ENCODE measurements around the gene SLC7A7. TPM values are rescaled to one million over a fixed set of nuclear protein-coding genes. Genes with fewer than 3 reads are reported as not detected.

The SLC7A7 gene
- total and polyA plus RNA-seq, 10 of the 15 experiments (the other 5 are each of a cell fraction or from before 2014, with no cell fraction given), result 27.8 to 79.2 (median 50.8) TPM

DNA sequence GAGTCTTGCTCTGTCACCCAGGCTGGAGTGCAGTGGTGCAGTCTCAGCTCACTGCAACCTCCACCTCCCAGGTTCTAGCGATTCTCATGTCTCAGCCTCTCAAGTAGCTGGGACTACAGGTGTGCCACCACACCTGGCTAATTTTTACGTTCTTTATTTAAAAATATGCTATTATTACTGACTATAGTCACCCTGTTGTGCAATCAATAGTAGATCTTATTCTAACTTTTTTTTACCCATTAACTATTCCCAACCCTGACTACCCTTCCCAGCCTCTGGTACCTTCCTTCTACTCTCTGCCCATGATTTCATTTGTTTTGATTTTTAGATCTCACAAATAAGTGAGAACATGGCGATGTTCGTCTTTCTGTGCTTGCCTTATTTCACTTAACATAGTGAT, 46.3 kb downstream of the SLC7A7 start (continued):
- TF ChIP-seq, protein P1, sequence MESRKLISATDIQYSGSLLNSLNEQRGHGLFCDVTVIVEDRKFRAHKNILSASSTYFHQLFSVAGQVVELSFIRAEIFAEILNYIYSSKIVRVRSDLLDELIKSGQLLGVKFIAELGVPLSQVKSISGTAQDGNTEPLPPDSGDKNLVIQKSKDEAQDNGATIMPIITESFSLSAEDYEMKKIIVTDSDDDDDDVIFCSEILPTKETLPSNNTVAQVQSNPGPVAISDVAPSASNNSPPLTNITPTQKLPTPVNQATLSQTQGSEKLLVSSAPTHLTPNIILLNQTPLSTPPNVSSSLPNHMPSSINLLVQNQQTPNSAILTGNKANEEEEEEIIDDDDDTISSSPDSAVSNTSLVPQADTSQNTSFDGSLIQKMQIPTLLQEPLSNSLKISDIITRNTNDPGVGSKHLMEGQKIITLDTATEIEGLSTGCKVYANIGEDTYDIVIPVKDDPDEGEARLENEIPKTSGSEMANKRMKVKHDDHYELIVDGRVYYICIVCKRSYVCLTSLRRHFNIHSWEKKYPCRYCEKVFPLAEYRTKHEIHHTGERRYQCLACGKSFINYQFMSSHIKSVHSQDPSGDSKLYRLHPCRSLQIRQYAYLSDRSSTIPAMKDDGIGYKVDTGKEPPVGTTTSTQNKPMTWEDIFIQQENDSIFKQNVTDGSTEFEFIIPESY (IDR thresholded peaks at IDR 0.05), result no peak
- TF ChIP-seq POLR2AphosphoS5 (IDR thresholded peaks at IDR 0.05; ENCODE audit: low read length) (no peak), CBX5 (IDR thresholded peaks at IDR 0.05; ENCODE audit: low read depth) (no peak), CHD2 (IDR thresholded peaks at IDR 0.05; ENCODE audit: borderline replicate concordance, low read depth, low read length) (no peak)

DNA sequence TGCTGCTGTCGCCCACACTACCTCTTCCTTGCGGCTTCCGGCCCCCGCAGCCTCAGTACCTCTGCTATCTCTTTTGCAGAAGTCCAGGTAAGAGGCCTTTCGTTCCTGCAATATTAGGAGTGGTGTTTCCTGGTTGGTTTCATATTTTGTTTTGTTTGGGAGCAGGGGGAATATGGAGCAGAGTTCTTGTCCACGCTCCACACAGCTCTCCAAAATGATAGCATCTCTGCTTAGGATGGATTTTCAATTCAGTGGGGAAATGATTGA, 48.0 kb downstream of the SLC7A7 start:
- peak overlapping the region; percentile 91 for H3K4me3 ChIP-seq
- WGBS (ENCODE audit: insufficient coverage, insufficient replicate concordance, low lambda C conversion rate, missing lambda C conversion rate), result 2% methylated on average over 6 of the region's 6 CpGs
- in situ Hi-C loops (cut with MboI), result no loop called here
- no peaks in the 10 kb centered on the region for H3K9me3 ChIP-seq (replicated peaks; ENCODE audit: control insufficient read depth, insufficient read depth, low read length)
- ChIA-PET RAD21 (ENCODE audit: unreplicated experiment) (interaction anchor here (0.6 to 4.5 kb wide), 12 partner anchors 18 to 160 kb away, joined by 3 to 31 read pairs (median 6); no protein-coding TSS in a partner anchor), CTCF (interaction anchor here (1.1 to 5.5 kb wide), 11 partner anchors 10 to 197 kb away, joined by 4 to 36 read pairs (median 9); partner anchors contain the start of gene LRP10), POLR2A (interaction anchor here (0.9 to 1.9 kb wide), 8 partner anchors 14 to 207 kb away, joined by 3 to 10 read pairs (median 4); partner anchors contain the start of genes DAD1 and SLC7A7), SMC1A (ENCODE audit: uncharacterized antibody, unreplicated experiment) (interaction anchor here (1.0 to 5.4 kb wide), 12 partner anchors 16 to 383 kb away, joined by 4 to 51 read pairs (median 8); no protein-coding TSS in a partner anchor)
- peak overlapping the region; percentile 97 for H3K9ac ChIP-seq (ENCODE audit: control insufficient read depth, insufficient read depth, low read length)
- H3K4me1 ChIP-seq (ENCODE audit: control insufficient read depth, insufficient read depth, low read length), result no peaks in the 10 kb centered on the region; the same call in 1 of the 2 replicates
- no peaks in the 10 kb centered on the region for H4K20me1 ChIP-seq (ENCODE audit: control insufficient read depth, insufficient read depth)
- peaks cover 22 to 29% of the 10 kb centered on the region in 2 experiments for H3K36me3 ChIP-seq (ENCODE audit: control insufficient read depth in 2 of 2, insufficient read depth in 2 of 2, low read length in 1 of 2)
- peaks cover 33% of the 10 kb centered on the region for H3K79me2 ChIP-seq (ENCODE audit: control insufficient read depth, insufficient read depth, low read length)
- H2AFZ ChIP-seq (ENCODE audit: control insufficient read depth, low read depth, low read length), result no peak overlapping the region
- ATAC-seq, result no peak; the same call in 2 of the 3 replicates
- no peaks in the 10 kb centered on the region for H3K27me3 ChIP-seq (replicated peaks in 1 of 2; ENCODE audit: control insufficient read depth in 2 of 2, insufficient read depth in 2 of 2, low read length in 1 of 2)
- no peak for FAIRE-seq
- peak overlapping the region; percentile 98 for H3K27ac ChIP-seq (ENCODE audit: control insufficient read depth, insufficient read depth)
- H3K4me2 ChIP-seq (ENCODE audit: control insufficient read depth, insufficient read depth), result peak overlapping the region; percentile 43
- intact Hi-C loops (cut with micrococcal nuclease; ENCODE audit: unreplicated experiment), result loop anchor here (2.0 to 5.0 kb wide), 2 partner anchors 180 to 196 kb away; partner anchors contain the start of gene DAD1
- no TSS peak for BruUV-seq (replicated peaks)
- DNase-seq (ENCODE audit: low read depth, low spot score), result no peak
- TF ChIP-seq EGR1 (IDR thresholded peaks at IDR 0.05; ENCODE audit: borderline replicate concordance in 1 of 2, low read depth in 2 of 2, low read length in 2 of 2) (peak in 1 of 2 experiments; percentile 50; a peak in 1 of 3 replicates), POLR2A (IDR thresholded peaks at IDR 0.05; ENCODE audit: low read depth, low read length) (no peak), SMC3 (IDR thresholded peaks at IDR 0.05; ENCODE audit: borderline replicate concordance, low read length) (no peak), RUNX3 (IDR thresholded peaks at IDR 0.05; ENCODE audit: low read length) (peak; percentile 86; the same call in 1 of the 2 replicates), ZBED1 (IDR thresholded peaks at IDR 0.05; ENCODE audit: borderline replicate concordance) (no peak), MTA2 (IDR thresholded peaks at IDR 0.05; ENCODE audit: low read depth) (no peak), NFYA (IDR thresholded peaks at IDR 0.05; ENCODE audit: borderline replicate concordance, low read depth, low read length) (no peak), POLR2AphosphoS5 (IDR thresholded peaks at IDR 0.05; ENCODE audit: low read length) (no peak)
- TF ChIP-seq, protein P2, sequence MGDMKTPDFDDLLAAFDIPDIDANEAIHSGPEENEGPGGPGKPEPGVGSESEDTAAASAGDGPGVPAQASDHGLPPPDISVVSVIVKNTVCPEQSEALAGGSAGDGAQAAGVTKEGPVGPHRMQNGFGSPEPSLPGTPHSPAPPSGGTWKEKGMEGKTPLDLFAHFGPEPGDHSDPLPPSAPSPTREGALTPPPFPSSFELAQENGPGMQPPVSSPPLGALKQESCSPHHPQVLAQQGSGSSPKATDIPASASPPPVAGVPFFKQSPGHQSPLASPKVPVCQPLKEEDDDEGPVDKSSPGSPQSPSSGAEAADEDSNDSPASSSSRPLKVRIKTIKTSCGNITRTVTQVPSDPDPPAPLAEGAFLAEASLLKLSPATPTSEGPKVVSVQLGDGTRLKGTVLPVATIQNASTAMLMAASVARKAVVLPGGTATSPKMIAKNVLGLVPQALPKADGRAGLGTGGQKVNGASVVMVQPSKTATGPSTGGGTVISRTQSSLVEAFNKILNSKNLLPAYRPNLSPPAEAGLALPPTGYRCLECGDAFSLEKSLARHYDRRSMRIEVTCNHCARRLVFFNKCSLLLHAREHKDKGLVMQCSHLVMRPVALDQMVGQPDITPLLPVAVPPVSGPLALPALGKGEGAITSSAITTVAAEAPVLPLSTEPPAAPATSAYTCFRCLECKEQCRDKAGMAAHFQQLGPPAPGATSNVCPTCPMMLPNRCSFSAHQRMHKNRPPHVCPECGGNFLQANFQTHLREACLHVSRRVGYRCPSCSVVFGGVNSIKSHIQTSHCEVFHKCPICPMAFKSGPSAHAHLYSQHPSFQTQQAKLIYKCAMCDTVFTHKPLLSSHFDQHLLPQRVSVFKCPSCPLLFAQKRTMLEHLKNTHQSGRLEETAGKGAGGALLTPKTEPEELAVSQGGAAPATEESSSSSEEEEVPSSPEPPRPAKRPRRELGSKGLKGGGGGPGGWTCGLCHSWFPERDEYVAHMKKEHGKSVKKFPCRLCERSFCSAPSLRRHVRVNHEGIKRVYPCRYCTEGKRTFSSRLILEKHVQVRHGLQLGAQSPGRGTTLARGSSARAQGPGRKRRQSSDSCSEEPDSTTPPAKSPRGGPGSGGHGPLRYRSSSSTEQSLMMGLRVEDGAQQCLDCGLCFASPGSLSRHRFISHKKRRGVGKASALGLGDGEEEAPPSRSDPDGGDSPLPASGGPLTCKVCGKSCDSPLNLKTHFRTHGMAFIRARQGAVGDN (IDR thresholded peaks at IDR 0.05), result no peak
- TF ChIP-seq, protein P3, sequence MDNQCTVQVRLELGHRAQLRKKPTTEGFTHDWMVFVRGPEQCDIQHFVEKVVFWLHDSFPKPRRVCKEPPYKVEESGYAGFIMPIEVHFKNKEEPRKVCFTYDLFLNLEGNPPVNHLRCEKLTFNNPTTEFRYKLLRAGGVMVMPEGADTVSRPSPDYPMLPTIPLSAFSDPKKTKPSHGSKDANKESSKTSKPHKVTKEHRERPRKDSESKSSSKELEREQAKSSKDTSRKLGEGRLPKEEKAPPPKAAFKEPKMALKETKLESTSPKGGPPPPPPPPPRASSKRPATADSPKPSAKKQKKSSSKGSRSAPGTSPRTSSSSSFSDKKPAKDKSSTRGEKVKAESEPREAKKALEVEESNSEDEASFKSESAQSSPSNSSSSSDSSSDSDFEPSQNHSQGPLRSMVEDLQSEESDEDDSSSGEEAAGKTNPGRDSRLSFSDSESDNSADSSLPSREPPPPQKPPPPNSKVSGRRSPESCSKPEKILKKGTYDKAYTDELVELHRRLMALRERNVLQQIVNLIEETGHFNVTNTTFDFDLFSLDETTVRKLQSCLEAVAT (IDR thresholded peaks at IDR 0.05), result no peak

Measured in GM12878 (cell line).